ENCODE data around the gene NUAK2. TPM values are rescaled to one million over a fixed set of nuclear protein-coding genes. Genes with fewer than 3 reads are reported as not detected.

The NUAK2 gene
- total RNA-seq, 1 donor from 2014 or later: 140 TPM

DNA sequence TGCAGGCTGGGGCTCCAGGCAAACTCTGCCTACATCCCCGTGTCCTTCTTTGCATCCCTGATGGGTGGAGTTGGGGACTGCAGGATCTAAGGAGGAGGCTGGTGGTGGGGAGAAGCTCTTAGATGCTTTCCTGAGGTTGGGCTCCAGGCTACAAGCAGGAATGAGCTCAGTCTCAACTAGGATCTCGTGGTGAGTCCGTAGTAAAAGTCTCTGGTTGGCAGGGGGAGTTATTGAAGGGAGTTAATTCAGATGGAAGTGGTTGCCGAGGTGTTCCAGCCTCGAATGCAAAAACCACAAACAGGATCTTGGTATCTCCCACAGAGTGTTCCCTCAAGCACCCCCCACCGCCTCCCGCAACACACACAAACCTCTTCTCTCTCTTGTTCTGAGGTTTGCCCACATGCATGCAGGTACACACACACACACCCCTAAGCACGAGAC lies 58.8 kb downstream of the NUAK2 start:
- no peak overlapping the region for H3K4me3 ChIP-seq (ENCODE audit: low read depth, low read length)
- DNase-seq (ENCODE audit: low read depth): no peak

GRCh38 chr1:205261946-205262691 lies 59.4 kb downstream of the NUAK2 start:
- no peak for TF ChIP-seq CTCF (IDR thresholded peaks at IDR 0.05; ENCODE audit: insufficient read depth, low read length, poor library complexity, severe bottlenecking)
- Histone ChIP-seq H3K27me3 (ENCODE audit: control insufficient read depth, insufficient read depth, low read length) (no peaks in the 10 kb centered on the region), H3K36me3 (ENCODE audit: control insufficient read depth, insufficient read depth, low read length) (no peaks in the 10 kb centered on the region), H3K4me3 (ENCODE audit: low read depth, low read length) (no peak overlapping the region)
- DNase-seq (ENCODE audit: low read depth): no peak

More for the DNA sequence above, 58.8 kb downstream of the NUAK2 start:
- H3K36me3 ChIP-seq (ENCODE audit: control insufficient read depth, insufficient read depth, low read length): no peaks in the 10 kb centered on the region
- TF ChIP-seq CTCF (IDR thresholded peaks at IDR 0.05; ENCODE audit: insufficient read depth, low read length, poor library complexity, severe bottlenecking): no peak
- no peaks in the 10 kb centered on the region for H3K27me3 ChIP-seq (ENCODE audit: control insufficient read depth, insufficient read depth, low read length)

GRCh38 chr1:205260948-205261732 lies 60.4 kb downstream of the NUAK2 start:
- TF ChIP-seq CTCF (IDR thresholded peaks at IDR 0.05; ENCODE audit: insufficient read depth, low read length, poor library complexity, severe bottlenecking): no peak
- no peak overlapping the region for H3K4me3 ChIP-seq (ENCODE audit: low read depth, low read length)
- H3K27me3 ChIP-seq (ENCODE audit: control insufficient read depth, insufficient read depth, low read length): no peaks in the 10 kb centered on the region
- no peaks in the 10 kb centered on the region for H3K36me3 ChIP-seq (ENCODE audit: control insufficient read depth, insufficient read depth, low read length)
- no peak for DNase-seq (ENCODE audit: low read depth)

DNA sequence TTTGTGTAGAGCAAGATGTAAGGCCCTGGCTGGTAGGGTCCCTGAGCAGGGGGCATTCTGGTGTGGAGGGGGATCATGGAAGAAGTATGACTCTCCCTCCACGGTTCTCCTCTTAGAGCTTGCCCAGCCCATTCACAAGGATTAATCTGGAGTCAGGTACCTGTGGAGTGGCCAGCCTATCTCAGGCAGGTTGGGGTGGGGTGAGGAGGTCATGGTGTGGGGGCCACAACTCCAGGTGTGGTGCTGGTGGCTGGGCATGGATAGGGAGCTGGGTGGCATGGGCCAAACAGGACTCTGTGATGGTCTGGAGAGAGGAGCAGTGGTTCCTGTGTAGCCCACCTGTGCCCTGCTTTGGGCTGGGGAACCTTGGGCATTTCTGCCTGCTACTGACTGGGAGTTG lies 61.5 kb downstream of the NUAK2 start:
- Histone ChIP-seq H3K27me3 (ENCODE audit: control insufficient read depth, insufficient read depth, low read length) (no peaks in the 10 kb centered on the region), H3K36me3 (ENCODE audit: control insufficient read depth, insufficient read depth, low read length) (no peaks in the 10 kb centered on the region), H3K4me3 (ENCODE audit: low read depth, low read length) (no peak overlapping the region)
- TF ChIP-seq CTCF (IDR thresholded peaks at IDR 0.05; ENCODE audit: insufficient read depth, low read length, poor library complexity, severe bottlenecking): no peak
- no peak for DNase-seq (ENCODE audit: low read depth)

DNA sequence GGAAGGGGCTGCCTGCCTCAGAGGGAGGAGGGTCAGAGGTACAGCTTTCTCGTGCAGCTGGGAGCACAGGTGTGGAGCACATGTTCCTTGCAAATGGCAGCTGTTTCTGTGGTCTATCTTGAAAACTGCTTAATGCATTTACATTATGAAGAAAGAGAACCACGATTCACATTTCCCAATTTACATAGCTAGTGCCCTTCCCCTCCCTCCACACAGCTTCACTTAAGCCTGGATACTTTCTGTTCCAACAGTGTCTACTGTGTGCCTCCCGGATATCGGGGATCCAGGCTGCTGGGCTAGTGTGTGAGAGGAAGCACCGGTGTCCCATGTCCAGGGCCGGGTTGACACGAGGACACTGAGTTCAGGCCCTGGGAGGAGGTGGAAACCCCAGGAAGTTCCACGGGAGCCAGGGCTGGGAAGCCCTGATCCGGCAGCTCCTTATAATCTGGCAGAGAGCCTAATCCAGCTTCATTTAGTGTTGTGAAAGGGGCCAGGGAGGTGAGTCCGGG lies 62.2 kb downstream of the NUAK2 start:
- H3K27me3 ChIP-seq (ENCODE audit: control insufficient read depth, insufficient read depth, low read length): no peaks in the 10 kb centered on the region
- no peak overlapping the region for H3K4me3 ChIP-seq (ENCODE audit: low read depth, low read length)
- no peaks in the 10 kb centered on the region for H3K36me3 ChIP-seq (ENCODE audit: control insufficient read depth, insufficient read depth, low read length)
- TF ChIP-seq CTCF (IDR thresholded peaks at IDR 0.05; ENCODE audit: insufficient read depth, low read length, poor library complexity, severe bottlenecking): no peak
- DNase-seq (ENCODE audit: low read depth): no peak

Data from kidney epithelial cell (primary cell).